Coronary artery (tissue), 2 donors: ENCODE measurements around the gene ZNF416.

Source experiments
- DNase-seq: peaks from one replicate; pipeline ENCODE4 v3.0.0-alpha.2; 2017; ENCODE audit warnings: low spot score
- H3K27ac ChIP-seq, 2 donors: fragments of 200-600 bp; sonication (generic); one replicate each; pipeline ENCODE4 v1.5.1; 2016 to 2019
- H3K4me3 ChIP-seq: fragments of 200-600 bp; sonication (generic); 2 replicates; pipeline ENCODE4 v1.5.1; 2016; ENCODE audit warnings: mild to moderate bottlenecking, moderate library complexity
- TF ChIP-seq, protein P1 (sequence below): fragments of 200-600 bp; sonication (generic); IDR thresholded peaks from one replicate; pipeline ENCODE4 v1.5.1; 2019; ENCODE audit warnings: antibody characterized with exemption

ZNF416 gene

DNA sequence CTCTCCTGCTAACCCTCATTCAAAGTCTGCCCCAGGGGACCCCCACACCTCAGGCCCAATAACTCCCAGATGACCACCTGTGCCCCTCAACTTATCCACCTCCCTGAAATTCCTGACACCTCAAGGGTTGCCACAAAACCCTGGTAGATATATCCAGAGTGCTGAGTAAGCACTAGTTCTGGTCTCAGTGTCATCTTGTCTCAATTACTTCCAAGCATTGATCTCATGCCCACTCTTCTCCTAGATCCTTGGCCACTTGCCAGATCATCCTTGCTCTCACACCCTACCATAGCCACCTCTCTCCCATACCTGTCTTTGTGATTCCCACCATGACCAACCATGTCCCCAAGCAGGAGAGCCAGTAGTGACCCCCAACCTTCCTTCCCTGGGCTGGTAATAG, 2.0 kb downstream of the ZNF416 start:
- Histone ChIP-seq H3K4me3 (peak overlapping the region; percentile 25), H3K27ac (no peak overlapping the region)
- TF ChIP-seq, protein P1, sequence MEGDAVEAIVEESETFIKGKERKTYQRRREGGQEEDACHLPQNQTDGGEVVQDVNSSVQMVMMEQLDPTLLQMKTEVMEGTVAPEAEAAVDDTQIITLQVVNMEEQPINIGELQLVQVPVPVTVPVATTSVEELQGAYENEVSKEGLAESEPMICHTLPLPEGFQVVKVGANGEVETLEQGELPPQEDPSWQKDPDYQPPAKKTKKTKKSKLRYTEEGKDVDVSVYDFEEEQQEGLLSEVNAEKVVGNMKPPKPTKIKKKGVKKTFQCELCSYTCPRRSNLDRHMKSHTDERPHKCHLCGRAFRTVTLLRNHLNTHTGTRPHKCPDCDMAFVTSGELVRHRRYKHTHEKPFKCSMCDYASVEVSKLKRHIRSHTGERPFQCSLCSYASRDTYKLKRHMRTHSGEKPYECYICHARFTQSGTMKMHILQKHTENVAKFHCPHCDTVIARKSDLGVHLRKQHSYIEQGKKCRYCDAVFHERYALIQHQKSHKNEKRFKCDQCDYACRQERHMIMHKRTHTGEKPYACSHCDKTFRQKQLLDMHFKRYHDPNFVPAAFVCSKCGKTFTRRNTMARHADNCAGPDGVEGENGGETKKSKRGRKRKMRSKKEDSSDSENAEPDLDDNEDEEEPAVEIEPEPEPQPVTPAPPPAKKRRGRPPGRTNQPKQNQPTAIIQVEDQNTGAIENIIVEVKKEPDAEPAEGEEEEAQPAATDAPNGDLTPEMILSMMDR: no peak
- DNase-seq: no peak

DNA sequence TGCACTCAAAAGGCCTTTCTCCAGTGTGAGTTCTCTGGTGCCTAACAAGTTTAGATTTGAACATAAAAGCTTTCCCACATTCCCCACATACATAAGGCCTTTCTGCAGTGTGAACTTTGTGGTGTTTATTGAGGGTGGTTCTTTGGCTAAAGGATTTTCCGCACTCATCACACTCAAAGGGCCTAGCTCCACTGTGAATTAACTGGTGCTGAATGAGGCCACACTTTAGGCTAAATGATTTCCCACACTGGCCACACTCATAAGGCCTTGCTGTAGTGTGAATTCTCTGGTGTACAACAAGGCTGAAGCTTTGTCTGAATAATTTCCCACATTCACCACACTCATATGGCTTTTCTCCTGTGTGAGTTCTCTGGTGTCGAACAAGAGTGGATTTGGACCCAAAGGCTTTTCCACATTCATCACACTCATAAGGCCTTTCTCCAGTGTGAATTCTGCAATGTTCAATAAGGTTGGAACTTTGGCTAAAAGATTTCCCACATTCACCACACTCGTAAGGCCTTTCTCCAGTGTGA, 6.2 kb downstream of the ZNF416 start:
- H3K27ac ChIP-seq: no peak overlapping the region
- TF ChIP-seq, protein P1: no peak
- DNase-seq: no peak
- peak overlapping the region; percentile 18 for H3K4me3 ChIP-seq

DNA sequence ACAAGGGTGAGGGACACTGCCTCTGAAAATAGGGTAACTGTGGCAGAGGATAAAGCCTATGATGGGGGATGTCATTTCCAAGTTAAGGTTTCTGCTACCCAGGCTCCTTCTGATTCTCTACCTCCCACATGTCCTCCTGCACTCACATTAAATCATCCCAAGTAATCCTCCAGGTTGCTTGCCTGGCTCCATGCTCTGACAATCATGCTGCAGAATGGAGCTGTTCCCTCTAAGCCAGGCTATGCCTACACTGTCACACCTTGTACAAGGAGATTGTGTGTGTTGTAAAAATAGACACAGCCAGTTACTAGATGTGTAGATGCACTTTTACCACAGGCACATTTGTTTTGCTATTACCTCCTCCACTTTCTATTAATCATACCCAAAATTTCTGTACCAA, 8.0 kb downstream of the ZNF416 start:
- TF ChIP-seq, protein P1: no peak
- Histone ChIP-seq H3K27ac (no peak overlapping the region), H3K4me3 (no peak overlapping the region)
- DNase-seq: no peak

DNA sequence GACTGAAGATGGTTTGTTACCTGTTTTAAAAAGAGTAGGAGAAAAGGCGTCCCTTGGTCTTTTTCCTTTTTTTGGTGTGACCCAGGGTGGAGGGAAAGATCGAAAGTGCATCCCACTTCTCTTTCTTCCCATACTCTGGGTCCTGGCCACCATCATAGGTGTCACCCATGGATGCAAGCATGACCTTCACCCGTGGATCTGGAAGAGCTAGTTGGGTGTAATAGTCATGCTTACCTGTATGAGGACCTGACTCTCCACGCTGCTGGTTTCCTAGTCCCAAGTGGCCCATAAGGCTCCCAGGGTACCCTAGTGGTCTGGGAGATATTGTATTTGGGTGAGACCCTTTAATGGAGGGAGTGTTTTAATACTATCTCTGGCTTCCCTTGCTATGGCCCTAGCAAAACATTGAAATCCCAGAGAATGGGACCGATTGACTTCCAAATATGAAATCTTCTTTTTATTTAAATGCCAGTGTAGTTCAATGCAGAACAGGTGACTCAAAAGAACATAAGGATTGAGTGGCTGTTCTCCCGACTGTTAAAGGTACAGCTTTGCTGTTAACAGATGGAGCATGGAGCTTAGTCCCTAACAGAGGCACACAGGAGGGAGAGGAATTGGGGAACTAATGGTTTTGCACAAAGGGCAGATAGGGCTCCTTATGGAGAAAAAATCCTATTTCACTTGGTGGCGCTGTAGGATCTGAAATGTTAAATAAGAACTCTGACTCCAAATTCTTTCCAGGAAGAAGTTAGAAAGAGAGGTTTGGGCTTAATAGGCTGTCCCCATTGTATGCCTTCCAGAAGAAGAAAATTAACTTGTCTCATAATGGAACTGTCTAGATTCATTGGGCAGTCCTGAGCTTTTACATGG, 12.1 kb downstream of the ZNF416 start:
- TF ChIP-seq, protein P1: no peak
- Histone ChIP-seq H3K4me3 (no peak overlapping the region), H3K27ac (no peak overlapping the region)
- no peak for DNase-seq

- no peak for DNase-seq
- H3K27ac ChIP-seq: no peak overlapping the region
- no peak overlapping the region for H3K4me3 ChIP-seq
- TF ChIP-seq, protein P1: no peak
Observed at GRCh38 chr19:57563547-57563946, 15.2 kb downstream of the ZNF416 start.

- Histone ChIP-seq H3K4me3 (peak overlapping the region; percentile 92), H3K27ac (no peak overlapping the region)
- no peak for DNase-seq
- TF ChIP-seq, protein P1: no peak
Observed at GRCh38 chr19:57560049-57560491, 18.6 kb downstream of the ZNF416 start.
